Measurements from ENCODE around the gene HPSE2.

DNA sequence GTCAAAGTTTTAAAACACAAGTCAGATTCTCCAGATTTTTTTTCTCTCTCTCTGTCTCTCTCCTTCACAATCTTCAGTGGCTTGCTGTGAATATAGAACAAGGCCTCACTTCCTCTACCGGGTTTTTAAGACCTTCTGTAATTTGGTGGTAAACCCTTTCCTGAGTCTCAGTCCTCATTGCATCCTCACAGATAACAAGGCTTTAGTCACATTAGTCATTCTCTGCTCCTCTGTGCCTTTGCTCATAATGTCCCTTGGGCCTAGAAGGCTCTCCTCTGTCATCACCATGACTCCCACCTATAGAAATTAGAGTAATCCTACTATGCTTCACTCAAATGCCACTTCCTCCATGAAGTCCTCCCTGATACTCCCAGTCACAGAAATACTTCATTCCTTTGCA lies 616.2 kb downstream of the HPSE2 start:
- TF ChIP-seq POLR2A (IDR thresholded peaks at IDR 0.05; ENCODE audit: low read depth, low read length) (no peak), POLR2AphosphoS5 (IDR thresholded peaks at IDR 0.05; ENCODE audit: low read depth, low read length) (no peak)
